GM18868 (cell line): ENCODE measurements around the gene SLC4A7.
"Not testable (repeated sequence)": the region's sequence is repeated elsewhere in the genome, so short reads cannot be mapped to it uniquely, and the experiment has no call there.

ENCODE experiments used
- ATAC-seq: cut with Tn5 transposase; IDR thresholded peaks from one replicate; pipeline ENCODE4 v1.9.1; 2021; ENCODE audit warnings: mild to moderate bottlenecking, moderate library complexity; ENCODE audit not compliant: unreplicated experiment

Gene SLC4A7

DNA sequence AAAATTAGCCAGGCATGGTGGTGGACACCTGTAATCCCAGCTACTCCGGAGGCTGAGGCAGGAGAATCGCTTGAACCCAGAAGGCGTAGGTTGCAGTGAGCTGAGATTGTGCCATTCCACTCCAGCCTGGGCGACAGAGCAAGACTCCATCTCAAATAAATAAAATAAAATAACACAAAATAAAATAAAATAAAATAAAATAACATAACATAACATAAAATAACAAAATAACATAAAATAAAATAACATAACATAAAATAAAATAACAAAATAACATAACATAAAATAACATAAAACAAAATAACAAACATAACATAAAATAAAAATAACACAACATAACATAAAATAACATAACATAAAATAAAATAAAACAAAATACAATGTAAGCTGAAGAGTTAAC is 45.8 kb downstream of the SLC4A7 start:
- ATAC-seq: not testable (repeated sequence)

DNA sequence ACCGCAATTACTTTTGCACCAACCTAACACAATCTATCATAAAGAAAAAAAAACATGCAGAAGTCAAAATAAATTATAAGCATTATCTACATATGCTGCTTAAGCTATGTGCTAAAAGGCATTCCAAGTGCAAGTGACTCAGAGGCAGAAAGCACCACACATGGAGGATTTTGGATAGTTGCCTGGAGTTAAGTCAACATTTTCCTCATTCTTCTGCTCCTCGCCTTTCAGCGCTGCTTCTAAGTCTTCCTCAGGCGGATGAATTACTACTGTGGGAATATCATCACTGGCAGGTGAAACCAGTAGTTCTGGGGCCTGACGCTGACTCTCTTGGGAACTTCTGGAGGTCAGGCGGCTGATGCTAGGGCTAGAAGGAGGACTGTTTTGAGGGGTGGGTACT is 53.1 kb downstream of the SLC4A7 start:
- no peak for ATAC-seq

- no peak for ATAC-seq
Observed at GRCh38 chr3:27429909-27430308, 54.3 kb downstream of the SLC4A7 start.

DNA sequence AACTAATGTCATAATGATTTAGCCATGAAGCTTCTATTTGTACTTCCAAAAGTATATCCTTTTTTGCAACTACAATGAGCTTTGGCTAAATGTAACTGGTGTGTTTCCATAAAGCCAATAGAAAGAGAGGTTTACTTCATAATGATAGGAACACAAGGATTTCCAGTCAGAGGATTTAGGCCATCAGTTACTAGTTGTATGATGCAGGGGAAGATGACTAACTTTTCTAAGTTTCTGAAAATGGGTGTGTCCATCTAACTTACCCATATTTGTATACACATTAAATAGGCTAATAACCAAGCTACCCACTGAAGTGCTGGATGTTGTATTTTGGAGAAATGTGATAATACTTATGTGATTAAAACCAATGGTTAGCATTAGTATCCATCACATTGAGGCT is 55.7 kb downstream of the SLC4A7 start:
- no peak for ATAC-seq

GRCh38 chr3:27426926-27427325 is 57.3 kb downstream of the SLC4A7 start:
- no peak for ATAC-seq

- ATAC-seq: no peak
Observed at GRCh38 chr3:27425896-27426565, 58.2 kb downstream of the SLC4A7 start.

- not testable (repeated sequence) for ATAC-seq
Observed at GRCh38 chr3:27424812-27425521, 59.2 kb downstream of the SLC4A7 start.

- ATAC-seq: no peak
Observed at GRCh38 chr3:27423463-27423862, 60.7 kb downstream of the SLC4A7 start.

DNA sequence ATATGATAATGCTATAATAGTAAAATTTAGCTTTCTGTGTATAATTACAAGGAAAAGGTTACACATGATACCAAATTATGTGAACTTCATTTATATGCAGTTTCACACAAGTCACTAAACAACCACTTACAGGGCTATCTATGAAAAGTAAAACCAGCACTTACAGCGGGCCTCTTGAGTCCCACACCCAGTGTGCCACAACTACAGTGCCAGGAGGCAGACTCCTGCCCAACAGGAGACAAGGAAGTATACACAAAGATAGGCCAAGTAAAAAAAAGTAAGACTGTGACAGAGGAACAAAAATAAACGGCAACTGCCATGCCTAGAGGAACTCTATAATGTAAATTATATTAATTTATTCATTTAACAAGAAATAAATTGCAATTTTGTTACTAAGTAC is 61.6 kb downstream of the SLC4A7 start:
- ATAC-seq: no peak

- no peak for ATAC-seq
Observed at GRCh38 chr3:27415202-27415601, 69.0 kb downstream of the SLC4A7 start.

DNA sequence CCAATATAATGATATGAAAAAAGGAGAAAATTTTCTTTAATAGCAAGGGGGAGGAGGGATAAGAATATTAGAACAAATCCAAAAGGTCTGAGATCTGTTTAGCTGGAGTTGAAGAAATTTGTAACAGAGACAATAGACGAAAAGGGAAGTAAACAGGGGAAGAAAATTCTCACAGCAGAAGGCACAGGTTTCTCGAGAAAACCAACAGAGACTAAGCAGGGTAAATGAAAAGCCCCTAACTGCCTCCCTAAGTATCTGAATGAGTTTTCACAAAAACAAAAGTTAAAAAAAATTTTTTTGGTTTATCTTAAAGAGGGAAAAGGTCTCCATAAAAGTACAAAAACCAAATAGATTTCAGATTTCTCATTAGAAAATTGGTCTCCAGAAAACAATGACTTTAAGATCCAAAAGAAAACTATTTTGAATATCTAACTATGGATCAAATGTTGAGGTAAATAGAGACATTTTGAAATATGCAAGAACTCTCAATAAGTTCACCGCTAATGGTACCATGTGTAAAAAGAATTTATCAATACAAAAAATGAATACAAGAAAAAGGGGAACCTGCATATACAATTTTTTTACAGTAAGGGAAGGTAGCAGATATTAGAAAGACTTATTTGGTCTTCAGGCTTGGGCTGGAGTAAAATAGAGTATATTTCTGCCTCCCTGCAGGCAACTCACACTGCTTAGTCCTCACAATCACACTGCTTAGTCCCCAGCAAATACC is 91.1 kb downstream of the SLC4A7 start:
- peak; percentile 93 for ATAC-seq

DNA sequence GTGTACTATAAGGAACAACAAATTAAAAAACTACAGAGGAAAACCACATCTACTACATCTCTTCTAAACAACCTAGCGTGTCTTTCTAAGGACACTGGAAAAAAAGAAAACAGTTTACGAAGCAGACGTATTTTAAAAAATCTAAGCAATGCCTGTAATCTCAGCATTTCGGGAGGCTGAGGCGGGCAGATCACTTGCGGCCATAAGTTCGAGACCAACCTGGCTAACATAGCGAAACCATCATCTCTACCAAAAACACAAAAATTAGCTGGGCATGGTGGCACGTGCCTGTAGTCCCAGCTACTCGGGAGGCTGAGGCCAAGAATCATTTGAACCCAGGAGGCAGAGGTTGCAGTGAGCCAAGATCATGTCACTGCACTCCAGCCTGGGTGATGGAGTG is 91.8 kb downstream of the SLC4A7 start:
- ATAC-seq: not testable (repeated sequence)

GRCh38 chr3:27391796-27392195 is 92.4 kb downstream of the SLC4A7 start:
- peak; percentile 41 for ATAC-seq

GRCh38 chr3:27387625-27388024 is 96.6 kb downstream of the SLC4A7 start:
- ATAC-seq: no peak

- ATAC-seq: peak; percentile 85
Observed at GRCh38 chr3:27385504-27385903, 98.7 kb downstream of the SLC4A7 start.

GRCh38 chr3:27384191-27384590 is 100.0 kb downstream of the SLC4A7 start:
- no peak for ATAC-seq

GRCh38 chr3:27380433-27381357 is 103.5 kb downstream of the SLC4A7 start:
- ATAC-seq: no peak

- ATAC-seq: no peak
Observed at GRCh38 chr3:27378331-27378730, 105.9 kb downstream of the SLC4A7 start.

DNA sequence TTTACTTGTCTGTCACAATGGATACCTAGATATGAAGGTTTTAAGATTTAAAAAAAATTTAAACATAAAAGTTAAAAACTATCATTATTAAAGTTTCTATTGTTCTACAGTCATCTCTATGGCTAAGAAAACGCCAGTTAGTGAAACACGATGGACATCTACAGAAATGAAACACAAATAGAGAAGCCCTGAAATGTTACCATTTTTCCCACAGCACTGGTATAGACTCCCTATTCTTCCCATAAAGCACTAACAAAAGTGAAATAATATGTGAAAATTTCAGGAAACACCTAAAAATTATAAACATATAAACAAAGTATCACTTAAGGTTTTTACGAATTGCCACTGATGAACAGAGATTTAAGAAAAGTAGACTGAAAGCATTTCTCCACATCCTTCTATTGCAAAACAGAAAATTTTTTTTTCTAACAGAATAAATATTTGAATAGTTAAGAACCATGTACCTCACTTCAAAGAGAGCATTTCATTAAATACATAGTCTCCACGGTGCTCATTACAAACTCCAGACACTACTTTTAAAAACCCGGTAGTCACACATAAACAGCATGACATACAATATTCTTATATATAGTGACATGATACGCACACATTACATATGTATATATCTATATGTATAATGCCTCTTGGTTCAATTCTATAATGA is 107.9 kb downstream of the SLC4A7 start:
- ATAC-seq: no peak
